Testis (tissue), 2 donors: Measurements from ENCODE around the gene PHF21A.

Experiments used
- CTCF ChIP-seq, 3 experiments: fragments of 450-650 bp in 2 of 3; fragments of 200-600 bp in 1 of 3; sonication (generic) in 1 of 3; IDR thresholded peaks; one replicate each; pipeline ENCODE4 v1.5.1; 2016 to 2019; ENCODE audit warnings: antibody characterized with exemption in 3 of 3, mild to moderate bottlenecking in 2 of 3, moderate library complexity in 1 of 3
- POLR2A ChIP-seq: fragments of 450-650 bp; IDR thresholded peaks from one replicate; pipeline ENCODE4 v1.6.1; 2017; ENCODE audit warnings: antibody characterized with exemption, mild to moderate bottlenecking, moderate library complexity

- TF ChIP-seq CTCF (IDR thresholded peaks at IDR 0.05) (no peak), POLR2A (no peak)
Measured at GRCh38 chr11:46121724-46122477, 647 bp upstream of the PHF21A start.
